GM21576 (cell line): ENCODE results near the gene OOSP1.
"Not testable (repeated sequence)": the region's sequence is repeated elsewhere in the genome, so short reads cannot be mapped to it uniquely, and the experiment has no call there.

Source experiments
- ATAC-seq: cut with Tn5 transposase; IDR thresholded peaks from one replicate; pipeline ENCODE4 v1.9.1; 2021; ENCODE audit warnings: mild to moderate bottlenecking, moderate library complexity; ENCODE audit not compliant: unreplicated experiment

Gene OOSP1

GRCh38 chr11:59938132-59938531 is at the start of gene OOSP1:
Gene OOSP1, plus strand, starts transcription at chr11:59938432. Its CDS starts 23 bp downstream, at chr11:59938455.
- ATAC-seq: no peak

- ATAC-seq: no peak
These were observed 46.5 kb upstream of the OOSP1 start for GRCh38 chr11:59891781-59892181.

GRCh38 chr11:59894616-59895015 is 43.6 kb upstream of the OOSP1 start:
- no peak for ATAC-seq

GRCh38 chr11:59898046-59898445 is 40.2 kb upstream of the OOSP1 start:
- ATAC-seq: no peak

GRCh38 chr11:59898650-59899049 is 39.6 kb upstream of the OOSP1 start:
- ATAC-seq: no peak

GRCh38 chr11:59899532-59899931 is 38.7 kb upstream of the OOSP1 start:
- no peak for ATAC-seq

- ATAC-seq: no peak
These were observed 37.7 kb upstream of the OOSP1 start for GRCh38 chr11:59900366-59901126.

- no peak for ATAC-seq
These were observed 36.9 kb upstream of the OOSP1 start for GRCh38 chr11:59901306-59901705.

- not testable (repeated sequence) for ATAC-seq
These were observed 34.7 kb upstream of the OOSP1 start for GRCh38 chr11:59903569-59903968.

GRCh38 chr11:59918480-59918879 is 19.8 kb upstream of the OOSP1 start:
- ATAC-seq: no peak

- no peak for ATAC-seq
These were observed 19.1 kb upstream of the OOSP1 start for GRCh38 chr11:59918987-59919589.

GRCh38 chr11:59923813-59924212 is 14.4 kb upstream of the OOSP1 start:
- no peak for ATAC-seq

- no peak for ATAC-seq
These were observed 6.5 kb upstream of the OOSP1 start for GRCh38 chr11:59931688-59932087.

GRCh38 chr11:59938718-59939117 is 486 bp downstream of the OOSP1 start:
- no peak for ATAC-seq

- ATAC-seq: no peak
These were observed 1.2 kb downstream of the OOSP1 start for GRCh38 chr11:59939482-59939881.

GRCh38 chr11:59941091-59941490 is 2.9 kb downstream of the OOSP1 start:
- no peak for ATAC-seq

GRCh38 chr11:59943997-59944714 is 5.9 kb downstream of the OOSP1 start:
- ATAC-seq: no peak

GRCh38 chr11:59944720-59945119 is 6.5 kb downstream of the OOSP1 start:
- ATAC-seq: no peak

- no peak for ATAC-seq
These were observed 15.4 kb downstream of the OOSP1 start for GRCh38 chr11:59953463-59954218.

GRCh38 chr11:59954219-59954847 is 16.1 kb downstream of the OOSP1 start:
- ATAC-seq: no peak

GRCh38 chr11:59957094-59957493 is 18.9 kb downstream of the OOSP1 start:
- ATAC-seq: no peak
